GM19239 (cell line): ENCODE data around the gene TMEM47.

ENCODE experiments used
- DNase-seq: peaks from one replicate; pipeline ENCODE4 v3.0.0; 2011; ENCODE audit warnings: low spot score; ENCODE audit not compliant: insufficient read length
- FAIRE-seq: peaks from 2 replicates; lab custom pipeline; 2011; peaks lifted over from hg19 to GRCh38; lab: Jason Lieb, UNC

Gene TMEM47

DNA sequence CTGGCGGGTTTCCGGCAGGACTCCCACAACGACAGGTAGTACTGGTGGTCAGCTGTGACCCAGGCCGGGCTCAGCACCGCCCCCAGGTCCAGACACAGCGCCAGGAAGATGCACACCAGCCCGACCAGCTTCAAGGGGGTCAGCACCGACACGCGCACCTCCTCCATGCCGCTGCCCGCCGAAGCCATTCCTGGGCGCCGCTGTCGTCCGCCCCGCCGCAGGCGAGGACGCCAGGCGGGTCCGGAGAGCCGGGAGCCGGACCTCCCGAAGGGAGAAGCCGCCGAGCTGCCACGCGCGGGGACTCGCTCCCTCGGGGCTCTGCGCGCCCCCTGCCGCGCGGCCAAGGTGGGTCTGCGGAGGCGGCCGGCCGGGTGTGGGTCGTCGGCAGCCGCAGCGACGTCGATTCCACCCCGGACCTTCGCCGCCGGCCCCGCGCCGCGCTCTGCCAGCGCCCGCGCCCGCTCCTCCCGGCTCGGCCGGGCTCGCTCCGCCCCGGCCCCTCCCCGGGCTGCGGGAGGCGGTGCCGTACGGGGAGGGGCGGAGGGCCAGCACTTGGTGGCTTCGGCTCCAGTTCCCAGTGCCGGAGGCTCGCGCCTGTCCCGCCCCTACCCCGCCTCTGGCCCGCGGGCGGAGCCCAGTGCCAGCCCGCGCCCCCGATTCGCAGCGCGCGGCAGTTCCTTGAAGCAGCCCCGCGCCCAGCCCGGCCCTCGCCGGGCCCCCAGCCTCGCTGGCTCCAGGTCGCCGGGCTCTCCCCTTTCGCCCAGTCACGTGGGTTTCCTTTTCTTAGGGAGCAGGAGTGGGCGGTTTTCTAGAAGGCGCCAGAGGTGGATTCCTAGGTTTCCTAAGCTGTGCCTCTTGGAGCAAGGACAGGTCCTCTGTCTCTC lies at the start of gene TMEM47:
Gene TMEM47, minus strand, starts transcription at position 444 of the 884 bp plus-strand sequence. Its CDS starts 256 bp downstream, at position 188.
- FAIRE-seq, result no peak
- DNase-seq, result no peak

DNA sequence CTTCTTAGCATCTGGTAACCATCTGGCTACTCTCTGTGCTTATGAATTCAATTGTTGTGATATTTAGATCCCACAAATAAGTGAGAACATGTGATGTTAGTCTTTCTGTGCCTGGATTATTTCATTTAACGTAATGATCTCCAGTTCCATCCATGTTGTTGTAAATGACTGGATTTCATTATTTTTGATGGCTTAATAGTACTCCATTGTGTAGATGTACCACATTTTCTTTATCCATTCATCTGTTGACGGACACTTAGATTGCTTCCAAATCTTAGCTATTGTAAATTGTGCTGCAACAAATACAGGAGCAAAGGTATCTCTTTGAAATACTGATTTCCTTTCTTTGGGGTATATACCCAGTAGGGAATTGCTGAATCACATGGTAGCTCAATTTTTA lies 30.0 kb upstream of the TMEM47 start:
- FAIRE-seq (no peak), DNase-seq (no peak)

DNA sequence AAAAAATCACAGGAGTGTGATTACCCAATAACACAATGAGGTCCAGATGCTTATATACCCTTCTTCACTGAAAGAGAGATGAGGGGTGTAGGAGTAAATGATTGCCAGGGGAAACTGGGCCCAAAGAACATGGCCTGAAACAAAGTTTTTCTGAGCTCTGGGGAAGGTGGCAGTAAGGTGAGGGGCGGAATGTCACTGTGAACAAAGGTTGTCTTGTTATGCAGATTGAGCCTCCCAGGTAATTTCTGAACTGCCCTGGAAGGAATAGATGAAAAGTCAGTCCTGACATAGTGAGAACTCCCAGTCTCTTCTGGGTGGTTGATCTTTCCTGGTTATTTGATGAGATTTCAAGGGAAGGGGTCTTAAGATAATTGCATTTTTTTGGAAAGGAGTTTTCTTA lies 2.5 kb upstream of the TMEM47 start:
- FAIRE-seq (no peak), DNase-seq (no peak)

DNA sequence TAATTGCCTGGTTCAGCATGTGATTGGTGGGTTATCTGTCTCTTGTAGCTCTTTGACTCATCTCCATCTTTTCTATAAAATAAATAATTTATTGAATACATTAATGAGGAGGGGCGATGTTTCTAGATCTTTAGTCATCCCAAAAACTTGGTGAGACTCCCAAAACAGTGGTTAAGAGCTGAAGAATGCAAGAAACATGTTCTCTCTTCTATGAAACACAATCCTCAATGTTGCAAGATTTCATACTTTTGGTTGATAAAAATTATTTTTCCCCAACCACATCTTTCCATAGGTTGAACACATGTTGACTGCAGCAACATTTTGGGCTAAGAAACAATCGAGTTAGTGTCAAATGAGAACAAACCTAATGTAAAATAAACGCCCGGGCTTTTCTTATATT lies 1.2 kb upstream of the TMEM47 start:
- no peak for DNase-seq
- FAIRE-seq, result no peak

DNA sequence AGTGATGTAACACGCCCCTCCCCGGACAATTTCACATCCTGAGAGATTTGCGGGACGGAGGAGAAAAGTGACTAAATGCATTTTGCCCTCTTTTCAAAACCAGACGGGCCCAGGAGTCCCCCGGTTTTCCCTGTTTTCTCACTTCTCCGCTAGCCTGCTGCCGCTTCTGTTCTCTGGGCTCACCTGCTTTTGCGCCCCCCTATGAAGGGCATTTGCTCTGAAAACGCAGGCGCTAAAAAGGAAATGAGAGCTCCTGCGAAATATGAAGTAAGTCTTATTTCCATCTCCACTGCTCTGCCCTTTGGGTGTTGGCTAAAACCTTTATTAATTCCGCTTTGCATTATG lies 613 bp upstream of the TMEM47 start:
- DNase-seq, result no peak
- no peak for FAIRE-seq

DNA sequence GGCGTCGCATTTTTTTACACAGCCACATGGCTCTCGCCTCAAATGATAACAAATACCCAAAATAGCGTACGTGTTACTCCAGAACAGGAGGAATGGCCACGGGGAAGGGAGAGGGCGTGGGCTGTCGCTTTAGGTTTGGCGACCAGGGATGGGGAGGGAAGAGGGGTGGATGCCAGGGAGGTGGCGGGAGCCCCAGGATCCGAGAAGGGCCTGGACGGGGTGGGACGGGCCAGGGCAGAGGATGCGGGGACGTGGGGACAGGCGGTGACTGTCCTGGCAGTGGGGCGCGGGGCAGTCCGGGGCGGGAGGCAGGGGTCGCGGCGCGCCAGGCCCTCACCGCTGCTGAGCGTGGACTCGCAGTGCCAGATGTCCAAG lies 631 bp downstream of the TMEM47 start:
- DNase-seq (no peak), FAIRE-seq (no peak)

DNA sequence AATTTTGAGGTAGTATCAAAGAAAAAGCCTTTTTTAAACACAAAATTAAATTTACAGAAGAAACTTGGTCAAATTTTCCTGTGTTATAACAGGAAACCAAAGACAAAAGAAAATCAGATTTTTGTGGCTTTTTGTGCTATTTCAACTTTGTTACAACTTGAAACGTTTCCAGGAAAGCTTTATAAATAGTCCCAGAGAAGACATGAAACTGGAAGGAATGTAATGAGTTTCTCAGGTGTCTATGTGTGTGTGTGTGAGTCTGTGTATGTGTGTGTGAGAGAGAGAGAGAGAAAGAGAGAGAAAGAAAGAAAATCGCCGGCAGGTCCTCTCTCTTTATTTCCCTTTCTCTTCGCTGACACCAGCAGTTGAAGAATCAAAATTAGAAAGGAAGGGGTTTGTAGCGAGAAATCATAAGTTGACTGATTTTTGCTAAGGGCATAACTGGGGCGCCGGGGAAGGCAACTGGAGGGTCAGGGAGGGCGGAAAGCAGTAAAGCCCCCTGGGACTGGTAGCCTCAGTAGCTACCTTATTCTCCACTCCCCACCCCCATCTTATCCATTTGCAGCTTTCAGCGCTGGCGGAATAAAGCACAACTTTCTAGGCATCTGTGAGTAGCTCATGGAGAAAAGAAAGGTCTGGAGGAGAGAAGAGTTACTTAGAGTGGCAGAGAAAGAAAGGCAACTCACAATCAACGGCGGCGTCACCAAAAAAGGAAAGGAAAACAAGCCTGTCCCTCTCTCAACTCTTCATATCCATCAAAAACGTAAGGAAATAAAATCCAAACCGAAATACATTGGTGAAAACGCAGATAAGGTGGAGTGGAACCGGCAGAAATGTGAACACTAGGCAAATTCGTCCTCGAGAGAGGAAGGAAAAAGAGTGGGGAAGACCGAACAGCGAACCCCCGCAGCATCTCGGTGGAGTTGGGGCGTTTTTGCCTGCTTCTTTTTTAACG lies 1.3 kb downstream of the TMEM47 start:
- no peak for DNase-seq
- no peak for FAIRE-seq

DNA sequence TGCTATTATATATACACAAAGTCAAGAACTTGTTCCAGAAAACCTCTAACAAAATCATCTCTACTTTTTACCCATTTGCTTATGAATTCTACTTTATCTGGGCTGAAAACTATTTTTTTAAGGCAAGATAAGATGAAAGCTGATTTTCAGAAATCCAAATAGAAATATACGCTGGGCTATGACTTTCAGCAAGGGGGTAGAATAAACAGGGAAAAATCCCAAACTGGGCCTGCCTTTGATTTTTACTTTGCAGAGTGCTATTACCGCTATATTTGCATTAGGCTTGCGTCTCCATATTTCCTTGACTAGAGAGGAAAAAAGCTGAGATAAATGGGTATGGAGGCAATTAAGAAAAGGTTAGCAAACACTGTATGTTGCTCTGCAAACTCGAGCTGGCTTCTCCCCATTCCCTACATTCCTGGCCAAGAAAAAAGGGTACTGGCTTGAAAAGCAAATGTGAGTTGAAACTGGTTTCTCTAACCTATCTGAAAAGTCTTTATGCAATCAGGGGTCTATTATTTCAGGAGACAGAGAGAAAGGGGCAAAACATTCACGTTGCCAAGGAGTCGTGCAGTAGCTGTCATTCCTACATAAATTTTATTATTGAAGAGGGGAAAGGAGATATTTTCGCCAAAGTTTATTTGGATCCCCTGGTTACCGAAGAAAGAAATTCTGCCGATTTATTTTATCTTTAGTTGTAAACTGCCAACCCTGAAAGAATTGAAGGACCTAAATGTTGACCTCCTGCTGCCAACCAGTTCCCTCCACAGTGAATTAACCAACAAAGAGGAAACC lies 2.2 kb downstream of the TMEM47 start:
- no peak for FAIRE-seq
- DNase-seq, result no peak

DNA sequence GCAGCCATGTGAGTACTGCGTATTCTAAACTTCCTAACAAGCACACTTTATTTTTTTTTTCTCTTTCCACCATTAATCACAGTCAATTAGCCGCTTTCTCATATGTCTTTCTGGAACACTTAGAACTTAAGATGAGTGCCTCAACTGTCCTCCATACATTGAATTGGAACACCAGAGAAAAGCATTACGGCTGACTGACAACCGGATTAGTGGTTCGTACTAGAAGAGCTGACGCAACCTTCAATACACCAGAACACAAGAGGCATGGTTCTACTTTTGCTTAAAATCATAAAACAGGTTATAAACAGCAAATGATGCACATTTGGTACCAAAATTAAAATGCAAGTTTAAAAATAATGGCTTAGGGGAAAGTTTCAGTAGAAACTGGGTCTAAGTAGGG lies 3.3 kb downstream of the TMEM47 start:
- no peak for DNase-seq
- no peak for FAIRE-seq

DNA sequence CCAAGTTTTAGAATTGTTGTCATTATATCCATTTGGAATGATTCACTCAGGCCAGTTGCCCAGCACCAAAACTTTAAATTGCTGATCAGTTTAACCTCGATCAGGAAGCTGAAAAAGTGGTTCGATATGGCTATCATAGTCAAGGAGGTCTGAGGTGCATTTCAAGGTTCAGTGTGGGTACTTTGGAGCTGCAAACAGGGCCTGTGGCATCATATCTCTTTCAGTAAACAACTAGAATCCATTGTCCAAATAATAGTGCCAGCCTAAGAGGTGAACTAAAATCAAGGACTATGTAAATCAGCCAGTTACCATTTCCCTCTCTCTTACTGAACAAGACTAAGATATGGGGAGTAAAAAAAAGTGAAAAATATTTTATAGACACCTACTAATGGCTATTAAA lies 14.2 kb downstream of the TMEM47 start:
- FAIRE-seq (no peak), DNase-seq (no peak)

DNA sequence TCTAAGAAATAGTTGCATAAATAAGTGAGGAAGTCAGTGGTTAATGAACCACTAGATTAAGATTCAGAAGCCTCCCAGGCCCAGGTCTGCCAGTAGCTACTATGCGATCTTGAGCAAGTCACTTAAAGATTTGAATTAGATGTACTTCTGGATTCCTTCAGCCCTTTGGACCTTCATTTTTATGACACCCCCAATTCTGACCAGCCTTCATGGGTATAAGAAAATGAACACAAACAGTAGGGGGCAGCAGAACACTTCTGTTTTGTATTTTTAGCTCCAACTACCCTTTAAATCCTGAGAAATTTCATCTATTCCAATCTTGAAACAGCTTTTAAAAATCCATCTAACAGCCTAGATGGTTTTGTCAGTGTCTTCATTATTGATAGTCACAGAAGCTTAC lies 19.0 kb downstream of the TMEM47 start:
- DNase-seq (no peak), FAIRE-seq (no peak)

DNA sequence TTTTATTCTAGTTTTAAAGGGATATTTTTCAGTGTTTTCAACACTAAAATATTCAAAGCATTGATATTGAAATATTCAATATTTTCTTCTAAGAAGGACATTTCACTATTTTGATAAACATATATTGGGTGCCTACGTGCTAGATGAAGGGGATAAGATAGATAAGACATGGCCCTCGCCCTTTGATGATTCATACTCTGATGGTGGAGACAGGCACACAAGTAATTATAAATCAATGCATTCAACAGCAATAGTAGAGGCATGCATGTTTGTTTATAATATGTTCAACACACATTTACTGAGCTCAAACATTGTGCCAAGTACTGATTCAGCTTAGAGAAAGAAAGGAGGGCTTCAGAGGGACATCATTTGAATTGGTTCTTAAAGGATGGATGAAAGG lies 22.7 kb downstream of the TMEM47 start:
- DNase-seq (no peak), FAIRE-seq (no peak)

DNA sequence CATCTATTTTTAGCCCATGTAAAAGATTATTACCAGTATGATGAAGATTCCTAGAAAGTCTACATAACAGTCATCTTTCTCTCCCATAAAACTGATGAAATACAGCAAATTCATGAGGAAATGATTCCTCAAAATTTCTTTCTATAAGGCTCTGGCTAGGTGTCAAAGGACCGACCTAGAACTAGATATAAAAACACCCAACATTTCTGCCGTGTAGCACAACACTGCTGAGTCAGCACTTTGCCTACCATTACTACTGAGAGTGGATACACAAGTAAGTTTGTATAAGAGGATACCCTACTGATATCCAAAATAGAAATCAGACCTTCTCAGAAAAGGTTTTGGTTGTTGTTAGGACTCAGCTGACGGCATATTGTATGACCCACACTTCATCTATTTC lies 24.7 kb downstream of the TMEM47 start:
- FAIRE-seq (no peak), DNase-seq (no peak)

DNA sequence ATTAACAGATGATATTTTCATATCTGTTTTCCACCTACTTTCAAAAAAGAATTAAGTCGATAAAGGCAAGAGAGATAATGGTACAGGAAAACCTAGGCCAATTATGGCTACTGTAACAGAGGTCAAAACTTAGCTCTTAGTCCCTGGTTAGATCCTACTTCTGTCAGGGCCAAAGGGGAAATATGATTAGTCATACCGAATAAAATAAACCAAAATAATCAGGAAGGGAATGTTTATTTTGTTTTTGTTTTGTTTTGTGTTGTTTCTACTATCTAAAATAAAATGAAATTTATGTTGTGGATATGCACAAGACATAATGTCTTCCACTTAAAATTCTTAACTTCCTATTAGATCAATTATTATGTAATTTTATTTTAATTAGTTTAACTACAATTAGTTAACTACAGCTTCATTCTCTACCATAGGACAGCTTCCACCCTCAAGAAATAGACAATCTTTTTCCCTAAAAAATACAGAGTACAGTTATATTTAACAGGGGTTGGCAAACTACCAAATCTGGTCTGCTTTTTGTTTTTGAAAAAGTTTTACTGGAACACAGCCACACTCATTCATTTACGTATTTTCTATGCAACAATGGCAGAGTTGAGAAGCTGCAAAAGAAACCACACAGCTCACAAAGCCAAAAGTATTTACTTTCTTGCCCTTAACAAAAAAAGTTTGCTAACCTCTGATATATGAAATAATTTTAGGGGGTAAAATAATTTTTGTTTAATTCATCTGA lies 25.4 kb downstream of the TMEM47 start:
- no peak for FAIRE-seq
- DNase-seq, result no peak

DNA sequence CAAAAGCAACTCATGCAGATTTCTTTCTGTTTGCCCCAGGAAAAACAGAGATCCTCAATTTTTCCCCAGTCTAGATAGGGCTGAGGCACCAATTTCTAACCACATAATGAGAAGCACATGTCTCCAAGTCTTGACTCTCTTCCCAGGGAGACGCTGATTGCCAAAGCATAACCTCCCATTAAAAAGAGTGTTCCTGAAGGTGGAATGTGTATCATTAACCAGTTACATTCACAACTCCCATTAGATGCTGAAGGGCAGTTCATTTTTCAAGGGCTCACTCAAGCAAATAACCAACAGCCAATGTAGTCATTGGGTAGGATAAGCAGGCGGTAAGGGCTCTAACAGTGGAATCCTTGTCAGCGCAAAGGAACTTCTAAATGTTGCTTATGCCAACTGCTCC lies 27.5 kb downstream of the TMEM47 start:
- FAIRE-seq (no peak), DNase-seq (no peak)

DNA sequence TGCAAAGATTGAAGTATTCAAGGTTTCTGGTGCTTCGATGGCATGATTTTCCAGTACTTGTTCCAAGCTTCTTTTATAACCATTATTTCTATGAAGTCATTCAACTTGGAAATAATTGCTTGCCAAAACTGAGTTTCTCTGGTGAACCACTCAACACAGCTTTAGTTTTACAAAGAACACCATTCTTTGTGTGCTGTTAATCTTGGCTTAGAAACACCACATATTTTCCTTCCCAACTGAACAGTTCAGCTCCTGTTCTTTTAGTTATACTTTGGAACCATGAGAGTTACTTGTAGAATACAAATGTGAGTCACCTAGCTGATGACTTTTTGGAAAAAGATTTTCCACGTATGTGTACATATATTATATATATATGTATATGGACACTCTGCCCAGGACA lies 32.7 kb downstream of the TMEM47 start:
- FAIRE-seq (no peak), DNase-seq (no peak)

DNA sequence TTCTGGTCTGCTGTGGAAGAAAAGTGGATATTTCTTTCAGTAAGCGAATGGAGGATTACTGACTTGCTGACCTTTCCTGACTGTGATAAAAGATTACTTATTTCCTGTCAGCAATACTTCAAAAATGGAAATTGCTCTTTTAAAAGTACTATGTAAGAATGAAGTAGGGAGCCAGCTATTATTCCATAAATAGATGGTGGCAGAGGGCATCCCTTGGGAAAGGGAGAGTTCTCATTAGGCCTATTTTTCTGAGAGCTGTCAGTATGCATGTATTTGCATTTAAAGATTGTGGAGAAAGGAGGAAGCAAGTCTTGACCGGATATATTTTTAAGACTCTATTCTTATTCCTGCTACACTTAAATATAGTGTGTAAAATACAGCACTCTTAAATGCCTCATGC lies 37.2 kb downstream of the TMEM47 start:
- DNase-seq (no peak), FAIRE-seq (no peak)

DNA sequence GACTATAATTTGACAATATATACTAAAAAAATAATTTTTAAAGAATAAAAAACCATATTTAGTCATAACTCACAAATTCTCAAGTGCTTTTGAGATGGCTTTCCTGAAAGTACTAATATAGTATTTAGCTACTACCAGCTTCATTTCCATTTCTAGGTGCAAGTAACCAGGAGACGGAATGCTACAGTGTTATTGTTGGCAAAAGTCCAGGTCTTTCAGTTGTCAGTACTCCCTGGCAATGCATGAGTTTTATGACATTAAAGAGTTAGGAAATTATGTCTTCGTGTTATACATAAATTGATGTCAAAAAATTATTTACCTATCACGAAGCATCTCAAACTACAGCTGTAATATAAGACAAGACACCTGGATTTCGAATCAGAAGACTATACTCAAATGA lies 45.0 kb downstream of the TMEM47 start:
- FAIRE-seq (peak; percentile 26), DNase-seq (no peak)

DNA sequence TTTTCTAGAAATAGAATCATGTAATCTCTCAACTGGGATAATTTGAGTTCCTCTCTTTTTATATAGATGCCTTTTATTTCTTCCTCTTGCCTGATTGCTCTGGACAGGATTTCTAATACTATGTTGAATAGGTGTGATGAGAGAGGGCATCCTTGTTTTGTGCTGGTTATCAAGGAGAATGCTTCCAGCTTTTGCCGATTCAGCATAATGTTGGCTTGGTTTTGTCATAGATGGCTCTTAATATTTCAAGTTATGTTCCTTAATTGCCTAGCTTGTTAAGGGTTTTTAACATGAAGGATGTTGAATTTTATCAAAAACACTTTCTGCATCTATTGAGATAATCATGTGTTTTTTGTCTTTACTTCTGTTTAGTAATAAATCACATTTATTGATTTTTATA lies 58.7 kb downstream of the TMEM47 start:
- FAIRE-seq, result no peak
- DNase-seq, result no peak

DNA sequence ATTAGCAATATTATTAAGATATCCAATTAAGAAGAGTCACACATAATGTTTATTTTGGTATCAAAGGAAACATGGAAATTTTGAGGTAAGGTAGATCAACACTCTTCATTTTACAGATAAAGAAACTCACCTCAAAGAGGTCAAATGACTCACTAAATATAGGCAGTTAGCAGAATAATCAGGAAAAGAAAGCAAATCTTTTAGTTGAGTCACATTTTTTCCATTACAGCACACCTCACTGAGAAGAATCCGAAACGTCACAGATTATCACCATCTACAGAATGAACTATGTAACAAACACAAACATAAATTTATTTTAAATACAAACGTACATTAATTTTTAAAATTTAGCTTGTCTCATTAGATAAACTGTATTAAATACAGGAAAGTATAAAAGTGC lies 70.1 kb downstream of the TMEM47 start:
- FAIRE-seq (no peak), DNase-seq (no peak)
